ENCODE results near the gene ELOB.

Gene ELOB

DNA sequence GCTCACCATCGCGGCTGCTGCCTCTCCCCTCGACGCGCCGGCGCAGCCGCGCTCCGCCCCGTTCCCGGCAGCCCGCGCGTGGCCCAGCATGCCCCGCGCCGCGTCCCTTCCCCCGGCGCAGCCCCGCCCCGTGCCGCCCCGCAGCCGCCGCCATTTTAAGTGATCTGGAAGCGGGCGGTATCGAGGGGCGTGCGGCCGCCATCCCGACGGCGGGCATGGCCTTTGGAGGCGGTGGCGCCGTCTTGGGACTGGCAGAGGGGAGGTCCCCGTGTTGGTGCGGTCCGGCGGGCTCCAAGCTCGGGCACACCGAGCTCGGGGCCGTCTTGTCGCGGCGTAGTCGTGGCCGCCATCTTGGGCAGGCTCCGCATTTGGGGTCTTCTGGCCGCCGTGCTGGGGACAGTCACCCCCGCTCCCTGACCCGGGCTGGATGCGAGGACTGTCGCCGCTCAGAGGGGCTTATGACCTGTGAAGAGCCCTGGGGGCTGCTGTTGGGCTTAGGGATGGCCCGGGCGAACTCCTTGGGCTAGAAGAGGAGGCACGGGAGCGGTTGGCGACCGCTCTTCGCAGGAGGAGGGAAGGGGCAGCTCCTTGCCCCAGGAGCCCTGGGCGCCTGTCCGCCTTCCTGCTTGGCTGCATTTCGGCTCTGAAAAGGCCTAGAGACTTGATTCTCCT, at the start of gene ELOB:
Gene ELOB, minus strand, starts transcription at position 50 of the 672 bp plus-strand sequence. Its CDS starts 41 bp downstream, at position 9.
- peak; percentile 68 to 83 (median 75) for DNase-seq (ENCODE audit: low read depth in 2 of 3, low spot score in 2 of 3)

DNA sequence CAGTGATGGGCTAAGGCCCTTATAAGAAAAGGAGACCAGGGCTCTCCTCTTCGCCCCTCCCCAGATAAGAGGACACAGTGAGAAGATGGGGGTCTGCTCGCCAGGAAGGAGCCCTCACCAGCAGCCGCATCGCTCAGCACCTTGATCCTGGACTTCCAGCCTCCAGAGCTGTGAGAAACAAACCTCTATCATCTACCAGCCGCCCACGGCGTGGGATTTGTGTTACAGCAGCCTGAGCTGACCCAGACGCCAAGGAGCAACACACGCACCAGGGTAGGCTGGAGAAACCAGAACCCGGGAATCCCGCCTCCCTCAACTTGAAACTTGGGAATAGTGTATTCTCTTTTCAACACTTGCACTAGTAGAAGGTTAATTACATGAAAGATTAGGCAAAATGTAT, 48.8 kb upstream of the ELOB start:
- DNase-seq (ENCODE audit: low read depth in 2 of 3, low spot score in 2 of 3), result no peak

GRCh38 chr16:2825049-2825742, 48.1 kb upstream of the ELOB start:
- DNase-seq (ENCODE audit: low read depth in 2 of 3, low spot score in 2 of 3), result no peak

DNA sequence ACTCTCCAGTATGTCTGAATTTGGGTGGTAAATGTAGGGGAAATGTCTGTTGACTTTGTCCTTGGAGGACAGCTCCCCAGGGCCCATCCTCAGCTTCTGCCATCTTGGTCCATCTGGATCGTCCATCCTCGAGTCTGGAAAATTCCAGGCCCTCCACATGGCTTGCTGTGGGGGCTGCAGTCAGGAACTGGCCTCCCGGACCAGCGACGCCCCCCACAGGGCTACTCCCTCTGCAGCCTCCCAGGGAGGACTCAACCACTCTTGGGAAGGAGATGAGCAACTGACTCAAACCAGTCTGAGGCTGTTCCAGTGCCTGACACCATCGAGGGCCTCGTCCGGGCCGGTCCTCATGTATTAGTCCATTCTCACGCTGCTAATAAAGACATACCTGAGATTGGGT, 47.5 kb upstream of the ELOB start:
- no peak for DNase-seq (ENCODE audit: low read depth in 2 of 3, low spot score in 2 of 3)

DNA sequence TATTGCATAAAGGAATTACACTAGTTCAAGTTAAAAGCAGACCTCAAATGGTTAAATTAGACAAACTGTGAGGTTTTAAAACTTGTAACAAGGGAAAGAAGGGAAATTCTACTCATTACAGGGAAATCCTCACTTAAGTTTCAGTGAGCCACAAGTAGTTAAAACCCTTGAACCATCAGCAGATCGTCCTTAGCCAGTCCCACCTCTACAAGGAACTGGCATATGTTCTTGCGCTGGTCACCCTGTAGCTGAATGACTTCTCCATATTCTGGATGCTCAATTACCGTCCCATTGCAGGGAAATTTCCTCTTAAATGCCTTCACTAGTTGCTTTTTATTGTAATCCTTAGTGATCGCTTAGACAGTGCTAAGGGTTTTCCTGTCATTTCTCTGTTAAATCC, 45.4 kb upstream of the ELOB start:
- DNase-seq (ENCODE audit: low read depth in 2 of 3, low spot score in 2 of 3), result no peak

DNA sequence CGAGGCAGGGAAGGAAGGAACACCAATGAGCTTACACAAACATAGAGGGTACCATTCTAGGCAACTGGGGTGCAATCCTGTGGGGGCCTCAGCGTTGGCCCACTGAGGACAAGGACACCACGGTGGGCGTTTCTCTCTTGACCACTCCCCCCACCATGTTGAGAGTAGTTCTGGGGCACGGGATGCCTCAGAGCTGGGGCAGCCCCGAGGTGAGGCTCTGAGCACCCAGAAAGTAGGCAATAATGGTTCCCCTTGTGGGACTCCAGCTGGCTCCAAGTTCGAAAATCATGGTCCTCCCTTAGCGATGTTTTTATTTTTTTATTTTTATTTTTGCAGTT, 45.0 kb upstream of the ELOB start:
- no peak for DNase-seq (ENCODE audit: low read depth in 2 of 3, low spot score in 2 of 3)

GRCh38 chr16:2821487-2822157, 44.5 kb upstream of the ELOB start:
- no peak for DNase-seq (ENCODE audit: low read depth in 2 of 3, low spot score in 2 of 3)

DNA sequence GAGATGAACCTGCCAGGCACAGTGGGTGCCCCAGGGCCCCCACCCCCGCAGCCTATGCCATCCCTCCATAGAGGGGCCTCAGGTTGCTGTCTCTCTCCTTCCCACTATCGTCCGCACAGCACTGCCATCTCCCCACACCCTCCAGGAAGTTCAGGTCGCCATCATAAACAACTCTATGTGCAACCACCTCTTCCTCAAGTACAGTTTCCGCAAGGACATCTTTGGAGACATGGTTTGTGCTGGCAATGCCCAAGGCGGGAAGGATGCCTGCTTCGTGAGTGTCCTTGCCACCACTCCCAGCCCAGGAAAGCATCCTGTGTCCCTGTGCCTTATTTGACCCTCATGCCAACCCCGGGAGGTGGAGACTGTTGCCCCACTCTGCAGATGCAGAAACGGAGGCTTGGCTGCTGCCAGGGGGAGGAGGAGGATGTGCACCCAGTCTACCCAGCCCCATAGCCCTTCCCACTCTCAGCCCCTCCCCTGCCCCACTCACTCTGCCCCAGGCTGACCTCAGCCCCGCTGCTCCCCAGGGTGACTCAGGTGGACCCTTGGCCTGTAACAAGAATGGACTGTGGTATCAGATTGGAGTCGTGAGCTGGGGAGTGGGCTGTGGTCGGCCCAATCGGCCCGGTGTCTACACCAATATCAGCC, 43.9 kb upstream of the ELOB start:
- DNase-seq (ENCODE audit: low read depth in 2 of 3, low spot score in 2 of 3), result no peak

DNA sequence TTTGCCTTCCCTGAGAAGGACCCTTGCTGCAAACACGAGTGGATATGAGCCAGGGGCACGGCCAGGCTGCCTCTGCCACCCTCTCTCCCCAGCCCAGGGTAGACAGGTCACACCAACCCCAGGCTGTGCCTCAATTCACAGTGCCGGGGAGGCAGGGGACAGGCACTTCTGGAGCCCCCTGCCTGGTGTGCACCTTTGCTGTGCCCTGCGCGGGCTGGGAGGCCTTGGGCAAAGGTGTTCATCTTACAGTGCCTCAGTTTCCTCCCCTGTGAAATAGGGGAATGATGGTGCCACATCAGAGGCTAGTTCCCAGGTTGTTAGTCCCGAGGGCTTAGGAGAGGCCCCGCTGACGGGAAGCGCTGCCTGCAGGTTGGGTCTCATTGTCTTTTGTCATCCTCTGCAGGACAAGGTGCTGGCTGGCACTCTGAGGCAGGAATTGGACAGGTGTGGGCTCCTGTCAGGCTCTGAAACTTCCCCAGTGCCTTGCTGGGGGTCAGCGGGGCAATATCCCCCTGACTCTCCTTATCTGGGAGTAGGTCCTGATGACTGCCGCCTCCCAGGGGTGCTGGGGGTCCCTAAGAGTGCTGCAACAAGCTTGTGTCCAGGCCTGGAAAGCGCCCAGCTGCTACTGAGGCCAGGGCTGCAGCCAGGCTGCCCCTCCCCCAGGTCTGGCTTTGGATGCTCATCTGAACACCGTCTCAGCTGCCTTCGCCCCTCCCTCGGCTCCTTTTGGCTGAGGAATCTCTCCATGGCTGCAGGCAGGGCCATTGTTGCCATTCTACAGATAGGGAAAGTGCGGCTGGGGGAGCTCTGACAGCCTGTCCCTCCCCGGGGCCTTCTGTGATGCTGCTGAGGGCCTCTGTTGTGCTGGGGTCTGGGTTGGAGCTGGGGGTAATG, 43.1 kb upstream of the ELOB start:
- DNase-seq (ENCODE audit: low read depth in 2 of 3, low spot score in 2 of 3), result no peak

DNA sequence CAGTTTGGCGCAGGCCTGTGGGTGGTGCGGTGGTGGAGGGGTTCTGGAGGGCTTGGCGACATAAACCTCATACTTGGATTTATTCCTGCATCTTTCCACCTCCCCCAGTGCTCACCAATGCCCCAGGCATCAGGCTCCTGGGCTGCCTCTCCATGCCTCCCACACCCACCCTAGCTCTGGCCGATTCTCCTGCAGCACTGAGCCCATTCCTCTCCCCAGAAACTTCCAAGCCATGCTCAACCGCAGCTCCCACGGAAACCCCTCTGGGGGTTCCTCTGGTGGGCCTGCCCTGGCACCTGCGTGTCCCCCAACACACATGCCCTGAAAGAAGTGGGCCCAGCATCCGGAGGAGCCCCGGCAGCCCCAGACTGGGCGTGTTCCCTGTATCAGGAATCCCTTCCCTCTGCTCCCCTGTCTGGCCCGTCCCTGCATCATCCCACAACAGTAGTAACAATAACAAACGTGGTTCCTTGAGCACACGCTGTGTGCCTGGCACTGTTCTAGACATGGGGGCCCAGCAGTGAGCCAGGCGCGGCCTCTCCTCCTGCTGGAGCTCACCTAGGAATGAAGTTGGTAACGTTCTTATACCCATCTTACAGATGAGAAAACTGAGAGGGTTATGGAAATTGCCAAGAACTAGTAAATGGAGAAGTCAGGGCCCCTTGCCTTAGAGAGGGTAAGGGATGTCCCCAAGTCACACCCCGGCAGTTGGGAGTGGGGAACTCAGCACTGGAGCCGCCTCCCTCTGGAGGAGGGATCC, 42.3 kb upstream of the ELOB start:
- DNase-seq (ENCODE audit: low read depth in 2 of 3, low spot score in 2 of 3), result no peak

DNA sequence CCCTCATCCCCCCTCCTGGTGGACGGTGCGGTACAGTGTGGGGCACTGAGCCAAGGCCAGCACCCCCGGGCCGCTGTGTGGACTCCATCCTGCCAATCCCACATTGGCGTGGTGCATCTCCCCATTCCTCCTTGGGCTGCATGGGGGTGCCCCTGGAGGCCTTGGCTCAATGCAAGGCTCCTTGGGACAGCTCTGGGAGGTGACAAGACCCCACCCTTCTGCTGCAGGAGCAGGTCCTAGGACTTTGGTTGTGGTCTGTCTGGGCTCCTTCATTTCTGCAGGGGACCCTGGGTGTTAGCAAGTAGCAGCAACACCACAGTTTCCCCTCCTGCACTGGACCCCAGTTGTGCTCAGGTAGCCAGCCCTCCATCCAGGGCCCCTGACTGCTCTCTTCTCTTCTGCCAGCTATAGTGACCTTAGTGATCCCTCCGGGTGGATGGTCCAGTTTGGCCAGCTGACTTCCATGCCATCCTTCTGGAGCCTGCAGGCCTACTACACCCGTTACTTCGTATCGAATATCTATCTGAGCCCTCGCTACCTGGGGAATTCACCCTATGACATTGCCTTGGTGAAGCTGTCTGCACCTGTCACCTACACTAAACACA, 41.3 kb upstream of the ELOB start:
- no peak for DNase-seq (ENCODE audit: low read depth in 2 of 3, low spot score in 2 of 3)

GRCh38 chr16:2817340-2818271, 40.5 kb upstream of the ELOB start:
- no peak for DNase-seq (ENCODE audit: low read depth in 2 of 3, low spot score in 2 of 3)

- peak in 1 of 3 experiments; percentile 24 for DNase-seq (ENCODE audit: low read depth in 2 of 3, low spot score in 2 of 3)
Observed at GRCh38 chr16:2816751-2817339, 39.8 kb upstream of the ELOB start, which contains the start of gene PRSS21. TSS of gene PRSS21 (plus strand) at chr16:2817237. CDS start at chr16:2817269, 32 bp downstream.

- no peak for DNase-seq (ENCODE audit: low read depth in 2 of 3, low spot score in 2 of 3)
Observed at GRCh38 chr16:2815299-2815771, 38.3 kb upstream of the ELOB start.

GRCh38 chr16:2814551-2815298, 37.6 kb upstream of the ELOB start:
- no peak for DNase-seq (ENCODE audit: low read depth in 2 of 3, low spot score in 2 of 3)

DNA sequence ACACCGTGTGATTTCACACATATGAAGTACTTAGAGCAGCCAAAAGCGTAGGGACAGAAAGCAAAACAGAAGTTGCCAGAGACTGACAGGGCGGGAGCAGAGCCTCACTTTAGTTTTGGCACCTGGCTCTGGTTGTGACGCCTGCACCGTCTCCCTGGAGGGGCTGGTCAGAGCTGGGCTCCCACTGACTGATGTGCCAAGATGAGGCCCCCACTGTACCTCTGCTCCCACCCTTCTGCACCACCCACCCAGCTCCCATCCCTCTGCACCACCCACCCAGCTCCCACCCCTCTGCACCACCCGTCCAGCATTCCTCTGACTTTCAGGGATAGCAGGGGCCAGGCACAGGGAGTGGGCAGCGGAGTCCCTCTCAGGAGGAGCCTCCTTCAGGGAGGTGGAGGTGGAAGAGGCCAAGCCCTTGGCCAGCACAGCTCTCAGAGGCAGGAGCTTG, 36.7 kb upstream of the ELOB start:
- DNase-seq (ENCODE audit: low read depth in 2 of 3, low spot score in 2 of 3), result no peak
